ENCODE results near the gene INPP5A. TPM values are rescaled to one million over a fixed set of nuclear protein-coding genes. Genes with fewer than 3 reads are reported as not detected.
"Not testable (repeated sequence)": the region's sequence is repeated elsewhere in the genome, so short reads cannot be mapped to it uniquely, and the experiment has no call there.

Gene INPP5A
- total RNA-seq, 1 donor from 2014 or later, result 32.5 TPM

- no peak for DNase-seq
Measured at GRCh38 chr10:132564249-132564605, 26.6 kb downstream of the INPP5A start.

GRCh38 chr10:132564690-132565089 is 27.1 kb downstream of the INPP5A start:
- DNase-seq, result no peak

GRCh38 chr10:132565516-132566209 is 28.1 kb downstream of the INPP5A start:
- DNase-seq, result no peak

GRCh38 chr10:132566892-132567291 is 29.3 kb downstream of the INPP5A start:
- DNase-seq, result no peak

- no peak for DNase-seq
Measured at GRCh38 chr10:132570265-132570664, 32.7 kb downstream of the INPP5A start.

- no peak for DNase-seq
Measured at GRCh38 chr10:132570771-132571649, 33.4 kb downstream of the INPP5A start.

GRCh38 chr10:132571650-132572544 is 34.3 kb downstream of the INPP5A start:
- no peak for DNase-seq

- DNase-seq, result no peak
Measured at GRCh38 chr10:132572545-132572937, 35.0 kb downstream of the INPP5A start.

- DNase-seq, result not testable (repeated sequence)
Measured at GRCh38 chr10:132572946-132573345, 35.4 kb downstream of the INPP5A start.

- DNase-seq, result no peak
Measured at GRCh38 chr10:132574288-132574687, 36.7 kb downstream of the INPP5A start.

GRCh38 chr10:132574783-132575319 is 37.3 kb downstream of the INPP5A start:
- no peak for DNase-seq

- no peak for DNase-seq
Measured at GRCh38 chr10:132575320-132576201, 38.0 kb downstream of the INPP5A start.

- DNase-seq, result no peak
Measured at GRCh38 chr10:132576671-132577349, 39.2 kb downstream of the INPP5A start.

- DNase-seq, result no peak
Measured at GRCh38 chr10:132577350-132578003, 39.9 kb downstream of the INPP5A start.

GRCh38 chr10:132578287-132578951 is 40.8 kb downstream of the INPP5A start:
- no peak for DNase-seq

- DNase-seq, result no peak
Measured at GRCh38 chr10:132579027-132579859, 41.7 kb downstream of the INPP5A start.

- no peak for DNase-seq
Measured at GRCh38 chr10:132580143-132580542, 42.6 kb downstream of the INPP5A start.

GRCh38 chr10:132580617-132581016 is 43.0 kb downstream of the INPP5A start:
- no peak for DNase-seq

- no peak for DNase-seq
Measured at GRCh38 chr10:132582137-132582536, 44.5 kb downstream of the INPP5A start.

Measured in skin of body (tissue), 2 donors.